ENCODE data around the gene ADRA2B.

DNA sequence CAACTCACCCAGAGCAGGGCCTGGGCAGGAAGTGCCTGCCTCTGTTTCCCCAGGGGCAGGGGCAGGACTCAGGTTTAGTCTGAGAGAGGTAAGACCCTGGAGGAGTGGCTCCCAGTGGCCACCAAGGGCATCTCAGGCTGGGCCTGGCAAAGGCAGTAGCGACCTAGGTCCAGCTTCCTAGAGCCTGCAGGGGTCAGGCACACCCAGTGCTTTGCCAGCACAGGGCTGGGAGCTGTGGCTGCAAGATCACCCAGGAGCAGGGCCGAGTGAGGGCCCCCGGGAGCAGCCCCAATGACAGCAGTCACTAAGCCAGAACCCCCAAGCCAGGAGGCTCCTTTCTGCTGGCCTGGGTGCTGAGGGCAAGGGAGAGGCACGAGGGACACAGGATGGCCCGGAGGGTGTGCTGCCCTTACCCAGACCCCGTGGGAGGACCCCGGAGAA lies 37.6 kb upstream of the ADRA2B start:
- TF ChIP-seq, protein P1, sequence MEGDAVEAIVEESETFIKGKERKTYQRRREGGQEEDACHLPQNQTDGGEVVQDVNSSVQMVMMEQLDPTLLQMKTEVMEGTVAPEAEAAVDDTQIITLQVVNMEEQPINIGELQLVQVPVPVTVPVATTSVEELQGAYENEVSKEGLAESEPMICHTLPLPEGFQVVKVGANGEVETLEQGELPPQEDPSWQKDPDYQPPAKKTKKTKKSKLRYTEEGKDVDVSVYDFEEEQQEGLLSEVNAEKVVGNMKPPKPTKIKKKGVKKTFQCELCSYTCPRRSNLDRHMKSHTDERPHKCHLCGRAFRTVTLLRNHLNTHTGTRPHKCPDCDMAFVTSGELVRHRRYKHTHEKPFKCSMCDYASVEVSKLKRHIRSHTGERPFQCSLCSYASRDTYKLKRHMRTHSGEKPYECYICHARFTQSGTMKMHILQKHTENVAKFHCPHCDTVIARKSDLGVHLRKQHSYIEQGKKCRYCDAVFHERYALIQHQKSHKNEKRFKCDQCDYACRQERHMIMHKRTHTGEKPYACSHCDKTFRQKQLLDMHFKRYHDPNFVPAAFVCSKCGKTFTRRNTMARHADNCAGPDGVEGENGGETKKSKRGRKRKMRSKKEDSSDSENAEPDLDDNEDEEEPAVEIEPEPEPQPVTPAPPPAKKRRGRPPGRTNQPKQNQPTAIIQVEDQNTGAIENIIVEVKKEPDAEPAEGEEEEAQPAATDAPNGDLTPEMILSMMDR (conservative IDR thresholded peaks at IDR 0.05; ENCODE audit: low read depth, low read length), result no peak
- no peak for TF ChIP-seq EZH2 (IDR thresholded peaks at IDR 0.05; ENCODE audit: borderline replicate concordance, low read depth, low read length, poor library complexity, severe bottlenecking)
